GM19025 (cell line): Measurements from ENCODE around the gene ELMO1.

Experiments used
- ATAC-seq: cut with Tn5 transposase; IDR thresholded peaks from one replicate; pipeline ENCODE4 v1.9.1; 2021; ENCODE audit warnings: mild to moderate bottlenecking, low read depth, moderate library complexity; ENCODE audit not compliant: unreplicated experiment

The ELMO1 gene

DNA sequence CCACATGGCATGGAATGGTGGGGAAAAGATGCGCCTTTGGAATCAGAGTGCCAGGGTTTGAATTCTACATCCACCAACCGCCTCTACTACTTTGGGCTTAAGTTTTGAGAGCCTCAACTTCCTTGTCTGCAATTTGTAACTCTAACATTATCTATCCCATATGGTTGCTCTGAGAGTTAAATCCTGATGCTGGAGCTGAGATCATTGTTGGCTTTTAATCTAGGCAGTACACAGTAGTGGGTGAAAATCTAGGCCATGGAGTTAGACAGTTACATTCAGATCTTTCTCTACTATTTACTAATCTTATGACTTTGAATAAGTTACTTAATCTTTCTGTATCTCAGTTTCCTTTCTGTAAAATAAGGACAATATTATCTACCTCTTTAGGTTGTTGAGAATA is 574.6 kb downstream of the ELMO1 start:
- ATAC-seq, result no peak

DNA sequence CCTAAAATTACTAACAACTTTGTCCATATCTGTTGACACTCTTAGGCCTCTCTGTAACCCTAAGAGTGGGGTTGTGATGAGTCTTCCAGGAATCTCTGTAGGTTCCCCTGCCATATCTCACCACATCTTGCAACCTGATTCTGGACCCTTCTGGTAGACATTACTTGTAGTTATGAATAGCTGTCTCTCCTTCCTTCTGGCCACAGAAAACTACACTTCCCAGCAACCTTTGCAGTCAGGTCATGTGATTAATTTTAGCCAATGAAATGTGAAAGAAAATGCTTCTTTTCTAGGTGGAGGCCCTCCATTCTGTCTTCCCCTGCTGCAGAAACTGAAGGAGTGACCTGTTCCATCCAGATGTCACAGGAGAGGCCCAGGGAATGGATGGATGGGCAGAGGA is 576.8 kb downstream of the ELMO1 start:
- no peak for ATAC-seq

DNA sequence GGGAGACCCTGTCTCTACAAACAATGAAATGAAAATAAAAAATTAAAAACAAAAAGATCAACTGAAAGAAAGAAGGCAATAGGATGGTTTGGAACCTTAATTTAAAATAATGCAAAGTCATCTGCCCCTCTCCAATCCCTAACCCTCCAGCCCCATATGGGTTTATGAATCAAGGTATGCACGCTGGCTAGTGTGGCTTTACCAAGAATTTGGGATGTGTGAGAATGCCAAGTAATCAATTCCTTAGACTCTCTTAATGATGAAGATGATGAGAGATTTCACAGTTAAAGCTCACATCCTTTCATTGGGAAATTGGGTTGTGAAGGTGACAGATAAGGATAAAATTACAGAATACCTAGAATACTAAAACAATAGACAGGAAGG is 577.3 kb downstream of the ELMO1 start:
- ATAC-seq, result no peak

DNA sequence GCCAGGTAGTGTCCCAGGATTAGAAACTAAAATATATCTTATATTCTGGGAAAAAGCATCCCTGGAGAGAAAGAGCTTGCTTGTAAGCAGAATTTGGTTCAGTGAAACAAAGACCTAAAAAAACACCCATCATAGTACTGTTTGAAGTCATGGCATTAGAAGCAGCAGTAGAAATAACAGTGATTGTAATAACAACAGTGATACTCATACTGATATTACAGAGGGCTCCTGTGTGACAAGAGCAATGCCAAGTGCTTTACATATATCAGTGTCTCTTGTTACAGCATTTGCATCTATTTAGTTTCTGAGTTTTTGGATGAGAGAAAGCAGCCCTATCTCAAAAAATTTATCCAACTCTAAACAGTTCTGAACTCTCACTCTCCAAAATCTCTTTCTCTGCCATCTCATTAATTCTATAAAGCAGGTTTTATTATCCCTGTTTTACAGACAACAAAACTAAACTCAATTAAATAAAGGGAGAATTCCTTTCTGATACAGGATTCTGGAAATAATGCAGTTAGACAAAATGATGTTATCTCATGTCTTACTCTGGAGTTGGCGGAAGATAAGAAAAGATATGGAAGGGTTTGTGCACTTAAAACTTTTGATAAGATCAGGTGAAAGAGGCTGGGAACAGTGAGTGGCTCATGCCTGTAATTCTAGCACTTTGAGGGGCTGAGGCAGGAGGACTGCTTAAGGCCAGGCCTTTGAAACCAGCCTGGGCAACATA is 577.9 kb downstream of the ELMO1 start:
- no peak for ATAC-seq

DNA sequence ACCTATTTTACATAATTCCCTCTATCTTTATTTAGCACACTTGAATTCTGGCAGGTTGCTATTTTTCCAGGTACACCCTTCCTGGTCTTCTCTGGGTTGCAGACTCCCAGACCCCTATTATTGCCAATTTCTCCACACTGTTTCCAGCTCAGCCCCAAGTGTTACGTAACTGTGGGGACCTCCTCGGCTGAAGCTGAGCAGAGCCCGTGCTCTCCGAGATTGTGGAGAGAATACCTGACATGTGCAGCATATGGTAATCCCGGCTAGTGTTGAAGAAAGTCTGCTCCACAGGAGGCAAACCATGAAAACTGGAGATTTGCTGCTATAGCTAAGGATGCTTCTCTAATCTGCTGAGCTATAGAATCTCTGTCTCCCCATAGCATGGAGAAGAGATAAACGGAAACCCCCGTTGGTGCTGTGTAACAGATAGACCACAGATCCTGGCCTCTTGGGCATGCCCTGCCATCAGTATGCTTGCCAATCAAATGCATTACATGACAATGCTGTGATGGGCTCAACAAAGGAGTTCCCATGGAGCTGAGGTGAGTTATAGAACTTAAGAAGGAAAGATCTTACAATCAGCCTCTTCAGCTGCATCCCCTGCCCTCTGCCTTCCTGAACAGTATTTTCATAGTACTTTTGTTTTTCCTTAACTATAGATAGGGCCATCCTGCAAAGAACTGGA is 579.8 kb downstream of the ELMO1 start:
- no peak for ATAC-seq

DNA sequence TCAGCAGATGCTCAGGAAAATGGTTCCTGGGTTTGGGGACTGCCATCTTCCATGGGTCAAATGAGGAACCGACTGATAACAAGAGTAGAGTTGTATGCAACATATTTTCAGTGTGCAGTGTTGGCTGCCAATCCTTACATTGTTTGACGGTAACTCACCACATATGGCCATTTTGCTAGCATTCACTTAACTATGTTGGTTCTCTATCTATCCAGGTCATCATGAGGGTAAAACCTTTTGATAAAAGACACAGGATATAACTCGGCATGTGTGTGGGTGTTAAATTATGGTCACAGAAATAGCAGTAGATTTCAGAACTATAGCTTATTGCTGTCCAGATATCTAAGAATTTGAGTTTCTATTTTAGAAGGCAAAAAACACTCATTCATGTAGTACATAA is 583.6 kb downstream of the ELMO1 start:
- ATAC-seq, result no peak

DNA sequence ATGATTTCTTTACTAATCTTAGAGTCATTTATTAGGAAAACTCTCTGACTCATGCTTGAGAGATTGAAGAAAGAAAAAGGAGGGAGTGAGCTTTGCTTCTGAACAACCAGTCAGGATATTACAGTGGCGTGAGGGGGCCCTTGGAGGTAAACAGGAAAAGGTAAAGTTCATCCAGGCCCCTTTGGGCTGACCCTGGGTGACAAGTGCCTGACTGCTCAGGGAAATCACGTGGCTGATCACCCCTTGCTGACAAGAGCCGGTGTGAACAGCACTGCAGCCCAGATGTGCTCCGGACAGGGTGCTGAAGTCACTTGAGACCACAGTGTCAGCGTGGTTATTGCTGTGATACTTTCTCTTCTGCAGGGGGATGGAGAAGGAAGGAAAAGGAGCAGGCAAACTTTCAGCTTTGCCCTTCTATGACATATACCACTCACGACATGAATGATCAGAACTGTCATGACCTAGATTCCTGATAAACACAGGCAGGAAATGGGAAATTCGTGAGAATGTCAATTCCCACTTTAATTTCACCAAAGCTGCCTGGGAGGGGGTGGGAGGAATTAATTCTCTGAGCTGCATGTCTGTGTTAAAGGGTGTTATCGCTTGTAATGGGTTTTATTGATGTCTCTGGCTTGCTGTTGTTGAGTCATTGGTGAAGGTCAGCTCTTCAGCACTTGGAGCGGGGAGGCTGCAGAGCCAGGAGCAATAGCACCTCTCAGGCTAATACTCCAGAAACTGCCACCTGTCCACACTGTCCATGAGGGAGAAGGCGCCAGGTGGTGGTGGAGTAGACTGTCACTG is 584.6 kb downstream of the ELMO1 start:
- no peak for ATAC-seq

DNA sequence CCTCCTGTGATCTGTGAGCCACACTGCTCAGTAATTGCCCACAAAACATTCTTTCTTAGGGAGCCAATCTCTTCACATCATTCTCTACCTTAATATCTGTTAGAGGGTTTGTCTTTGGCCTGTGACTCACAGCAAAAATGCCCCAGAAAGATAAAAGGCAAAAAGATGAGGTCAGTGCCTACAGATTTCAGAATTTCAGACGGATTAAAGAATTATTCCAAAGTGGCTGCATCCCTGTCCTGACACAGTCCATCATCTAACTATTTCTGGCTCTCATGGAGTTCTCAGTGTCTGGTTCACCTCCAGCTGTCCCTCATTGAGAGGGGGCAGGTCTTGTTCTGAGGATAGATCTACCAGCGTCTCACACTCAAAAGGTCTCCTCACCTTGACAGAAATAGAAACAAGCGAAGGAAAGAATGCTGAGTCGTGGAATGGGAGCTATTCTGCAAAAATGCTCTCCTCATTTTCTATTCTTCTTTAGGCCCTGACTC is 585.8 kb downstream of the ELMO1 start:
- ATAC-seq, result no peak

DNA sequence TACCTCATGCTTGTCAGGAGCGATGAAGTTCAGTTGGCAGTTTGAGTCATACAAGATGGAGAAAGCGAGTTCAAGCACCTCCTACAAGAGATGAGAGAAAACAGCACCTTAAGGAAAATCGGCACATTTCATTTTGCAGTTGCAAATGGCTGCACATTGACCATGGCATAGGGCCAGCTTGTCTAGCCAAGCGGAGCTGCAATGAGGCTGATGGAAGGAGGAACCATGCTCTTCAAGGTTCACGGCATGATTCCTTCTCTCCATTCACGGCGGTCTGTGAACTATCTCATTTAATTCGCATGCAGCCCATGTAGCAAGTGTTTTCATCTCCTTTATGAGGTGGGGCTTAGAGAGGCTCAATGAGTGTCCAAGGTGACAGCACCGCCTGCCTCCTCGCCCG is 587.0 kb downstream of the ELMO1 start:
- ATAC-seq, result no peak

DNA sequence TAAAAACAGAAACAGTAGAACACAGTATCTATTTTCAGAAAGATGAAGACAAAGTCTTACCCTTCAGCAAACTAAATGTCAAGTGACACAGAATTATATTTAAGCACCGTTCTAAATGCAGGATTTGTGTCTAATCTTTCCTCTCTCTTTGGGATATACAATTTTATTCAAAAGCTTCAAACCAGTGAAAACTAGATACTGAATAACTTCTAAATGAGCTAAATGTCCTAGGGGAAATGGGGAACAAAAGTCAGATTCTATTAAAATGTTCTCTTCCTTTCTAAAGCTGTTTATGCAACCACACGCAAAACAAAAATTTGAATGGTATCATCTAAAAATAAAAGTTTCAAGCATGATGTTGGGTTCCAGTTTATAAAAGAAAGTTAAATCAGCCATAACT is 588.0 kb downstream of the ELMO1 start:
- ATAC-seq, result no peak

DNA sequence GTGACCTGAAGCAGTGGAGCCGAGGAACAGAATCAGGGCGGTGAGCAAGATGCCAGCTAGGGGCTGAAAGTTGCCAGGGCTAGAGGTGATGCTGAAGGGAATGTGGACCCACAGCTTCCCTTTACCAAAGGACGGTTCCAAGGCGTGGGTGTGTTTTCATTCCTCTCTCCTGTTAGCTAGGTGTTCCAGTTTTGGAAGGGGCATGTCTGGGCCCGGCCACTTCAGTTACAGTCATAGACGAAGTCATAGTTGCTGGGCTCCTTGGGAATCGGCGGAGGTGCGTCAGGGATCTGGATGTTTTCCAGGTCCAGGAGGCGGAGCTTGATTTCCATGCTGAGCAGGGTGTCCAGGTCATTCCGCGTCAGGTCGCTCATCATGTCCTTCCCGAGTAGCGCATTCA is 593.3 kb downstream of the ELMO1 start:
- ATAC-seq, result no peak

DNA sequence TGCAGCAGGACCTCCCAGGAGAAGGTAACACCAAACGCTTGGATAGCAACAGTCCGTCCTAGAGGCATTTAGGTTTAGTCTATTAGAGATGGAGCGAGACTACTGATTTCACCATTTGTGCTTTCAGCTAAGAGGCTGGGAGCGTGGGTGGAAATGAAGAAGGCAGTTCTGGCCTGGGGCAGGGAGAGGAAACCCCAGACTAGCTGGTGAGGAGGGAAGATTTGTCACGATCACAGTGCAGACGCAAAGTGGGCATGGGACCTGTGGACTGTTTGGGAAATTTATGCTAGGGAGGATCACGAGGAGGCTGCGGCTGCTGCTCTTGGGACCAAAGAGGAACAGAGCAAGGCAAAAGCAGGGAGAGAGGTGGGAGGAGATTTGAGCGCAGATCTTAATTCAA is 594.0 kb downstream of the ELMO1 start:
- no peak for ATAC-seq

DNA sequence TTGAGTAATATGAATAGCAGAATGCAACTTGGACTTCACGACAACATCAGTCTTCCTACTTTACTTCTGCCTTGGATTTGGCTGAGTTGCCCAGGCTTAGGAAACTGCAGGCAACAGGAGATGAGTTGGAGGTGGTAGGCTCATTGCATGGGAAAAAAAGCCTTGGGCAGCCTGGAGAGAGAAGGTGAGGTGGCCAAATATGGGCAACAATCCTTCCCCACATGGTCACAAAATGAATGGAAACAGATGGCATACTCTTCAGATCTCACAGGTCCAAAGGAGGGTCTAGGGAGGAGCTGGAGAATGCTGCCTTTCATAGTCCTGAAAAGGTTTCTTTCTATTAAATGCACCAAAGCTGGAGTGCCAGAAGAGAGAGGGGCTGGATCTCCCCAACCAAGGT is 595.7 kb downstream of the ELMO1 start:
- ATAC-seq, result no peak

DNA sequence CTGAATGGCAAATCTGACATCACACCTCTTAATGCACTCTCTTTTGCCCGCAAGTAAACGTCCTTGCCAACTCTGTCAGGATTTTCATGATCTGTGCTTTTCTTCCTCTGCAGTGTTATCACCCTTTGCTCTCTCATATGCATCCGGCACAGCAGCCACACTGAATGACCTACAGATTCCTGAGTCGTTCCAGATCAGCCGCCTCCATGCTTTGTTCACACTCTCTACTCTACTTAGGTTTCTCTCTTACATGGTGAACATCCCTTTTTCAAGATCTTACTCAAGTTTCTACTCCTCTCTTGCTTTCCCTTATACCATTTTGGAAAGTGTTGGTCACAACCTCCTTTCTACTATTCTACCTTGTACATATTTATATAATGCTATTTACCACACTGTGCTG is 596.6 kb downstream of the ELMO1 start:
- ATAC-seq, result no peak

DNA sequence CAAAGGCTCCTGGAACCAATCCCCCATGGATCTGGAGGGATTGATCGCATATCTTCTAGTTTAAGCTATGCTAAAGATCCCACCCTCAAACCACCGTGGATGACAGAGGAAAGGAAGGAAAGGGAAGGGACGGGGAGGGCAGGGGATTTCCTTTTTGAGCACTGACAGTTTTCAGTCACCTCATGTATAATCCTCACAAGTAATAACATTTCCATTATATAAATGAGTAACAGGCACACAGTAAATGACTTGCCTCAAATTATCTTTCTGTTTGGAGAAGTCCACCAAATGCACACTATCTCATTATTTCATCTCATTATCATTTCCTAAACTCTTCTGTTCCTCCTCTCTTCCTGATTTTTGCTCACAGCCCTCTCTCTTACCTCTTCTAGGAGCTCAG is 597.3 kb downstream of the ELMO1 start:
- ATAC-seq, result no peak

DNA sequence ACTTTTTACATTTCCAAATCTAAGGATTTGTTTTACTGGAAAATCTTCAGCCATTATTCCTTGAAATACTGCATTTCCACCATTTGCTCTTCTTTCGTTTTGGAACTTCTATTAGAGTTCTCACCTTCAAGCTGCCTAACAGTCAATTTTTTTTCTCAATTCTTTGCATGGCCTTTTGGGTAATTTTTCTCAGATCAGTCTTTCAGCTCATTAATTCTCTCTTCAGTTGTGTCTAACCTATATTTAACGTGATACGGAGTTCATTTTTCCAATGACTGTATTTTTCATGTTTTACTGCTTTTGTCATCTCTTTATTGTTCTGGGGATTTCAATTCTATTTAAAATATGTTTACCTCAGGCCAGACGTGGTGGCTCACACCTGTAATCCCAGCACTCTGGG is 600.7 kb downstream of the ELMO1 start:
- no peak for ATAC-seq

DNA sequence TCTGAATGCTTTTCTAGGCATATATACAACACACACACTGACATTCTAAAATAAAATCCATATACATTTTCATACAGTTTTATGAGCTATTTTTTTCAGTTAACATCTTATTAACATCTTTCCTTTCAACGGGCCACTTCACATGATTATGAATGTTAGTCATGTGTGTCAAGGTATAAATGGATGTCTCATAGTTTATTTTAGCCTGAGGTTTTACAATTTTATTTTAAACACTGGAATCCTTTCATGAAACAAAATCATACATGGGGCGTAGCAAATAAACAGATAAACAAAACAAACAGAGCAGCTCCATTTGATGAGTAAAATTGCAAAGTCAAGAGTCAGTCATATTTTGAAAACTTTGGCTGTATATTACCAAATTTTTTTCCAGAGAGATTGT is 604.3 kb downstream of the ELMO1 start:
- no peak for ATAC-seq

DNA sequence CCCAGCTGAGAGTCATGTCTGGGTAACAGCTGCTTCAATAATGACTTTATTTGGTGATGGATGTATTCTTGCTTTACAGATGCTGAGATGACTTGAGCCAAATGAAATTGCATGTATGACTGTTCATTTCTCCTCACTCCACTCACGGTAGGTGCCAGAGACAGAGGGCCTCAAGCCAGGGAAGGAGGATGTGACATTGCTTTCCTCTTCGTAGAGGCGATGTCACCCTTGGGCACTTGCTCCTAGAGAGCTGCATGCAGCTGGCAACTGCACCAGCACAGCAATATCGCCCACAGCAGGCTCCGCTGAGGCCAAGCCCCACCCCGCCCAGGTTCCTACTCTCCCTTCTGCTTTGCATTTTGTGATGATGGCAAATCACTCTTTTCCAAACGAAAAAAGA is 607.8 kb downstream of the ELMO1 start:
- ATAC-seq, result no peak

DNA sequence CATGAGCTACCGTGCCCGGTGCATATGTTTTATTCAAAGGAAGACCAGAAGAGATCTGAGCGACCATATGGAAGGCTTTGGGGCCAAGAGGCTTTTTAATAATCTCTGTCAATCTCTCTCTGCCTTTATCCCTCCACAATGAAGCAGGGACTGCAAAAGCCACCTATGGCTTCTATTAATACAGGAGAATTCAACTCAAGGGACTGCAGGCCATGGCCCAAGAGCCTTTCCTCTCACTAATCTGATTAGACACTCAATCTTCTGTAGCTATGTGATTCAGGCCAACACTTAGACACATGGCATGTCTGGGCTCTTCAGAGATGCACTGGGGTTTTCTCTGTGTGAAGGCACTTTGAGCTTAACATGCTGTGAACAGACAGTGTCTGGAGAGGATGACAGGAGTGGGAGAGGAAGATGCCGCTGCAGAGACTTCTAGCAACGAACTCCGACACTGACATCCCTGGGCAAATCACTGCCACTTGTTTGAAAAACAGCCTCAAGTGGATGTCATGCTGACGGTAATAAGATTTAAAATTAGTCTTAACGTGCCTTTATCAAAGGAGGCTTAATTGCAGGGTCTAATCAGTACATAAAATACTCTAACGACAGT is 609.9 kb downstream of the ELMO1 start:
- no peak for ATAC-seq

DNA sequence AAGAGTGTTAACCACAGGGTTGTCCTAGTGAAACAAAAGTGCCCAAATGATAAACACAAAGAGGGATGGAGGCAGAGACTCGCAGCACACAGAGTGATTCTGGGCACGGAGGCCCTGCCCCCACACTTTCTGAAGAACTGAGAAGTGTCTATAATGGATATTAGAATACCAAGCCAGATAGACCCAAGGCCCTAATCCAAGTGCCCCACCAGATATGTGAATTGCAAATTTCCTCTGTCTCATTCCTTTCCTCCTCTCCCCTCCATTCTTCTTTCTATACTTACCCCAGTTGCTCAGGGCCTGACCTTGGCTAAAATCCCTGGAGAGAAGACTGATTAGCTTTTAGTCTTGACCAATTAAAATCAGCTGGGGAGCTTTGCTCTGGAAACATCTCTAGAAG is 617.6 kb downstream of the ELMO1 start:
- no peak for ATAC-seq
